IMR-90 (cell line): Measurements from ENCODE around the gene PCSK5. TPM values are rescaled to one million over a fixed set of nuclear protein-coding genes. Genes with fewer than 3 reads are reported as not detected.

Experiments
- ATAC-seq: fragments of 200-7000 bp; cut with Tn5 transposase; 2 replicates; pipeline ENCODE4 v1.9.1; 2020; ENCODE audit warnings: low read depth, mild to moderate bottlenecking, moderate library complexity
- BruUV-seq: library from RNA; stranded (reverse); fragments of 400-500 nt; replicated peaks from 2 replicates; lab custom pipeline; 2021; lab: Mats Ljungman, UMichigan
- CTCF ChIA-PET: fragments of 300-600 bp; formaldehyde crosslinking; extraction: SDS; loops from one replicate; lab custom pipeline; 2021; ENCODE audit warnings: antibody characterized with exemption; lab: Yijun Ruan, JAX
- POLR2A ChIA-PET: fragments of 300-600 bp; sonication (Branson Sonifier 250); formaldehyde crosslinking; loops from one replicate; lab custom pipeline; 2022; ENCODE audit warnings: antibody characterized with exemption; ENCODE audit not compliant: unreplicated experiment; lab: Charles Lee
- DNase-seq: peaks from one replicate; pipeline ENCODE4 v3.0.0; 2013
- H2AFZ ChIP-seq: replicated peaks from 2 replicates; pipeline ENCODE3; 2013; ENCODE audit warnings: low read length, mild to moderate bottlenecking; ENCODE audit not compliant: poor library complexity
- H2AK5ac ChIP-seq: 2 replicates; pipeline ENCODE4 v1.6.1; 2013; ENCODE audit warnings: low read depth, low read length, inconsistent platforms
- H2AK9ac ChIP-seq: replicated peaks from 2 replicates; pipeline ENCODE3; 2013; ENCODE audit warnings: mild to moderate bottlenecking, low read depth, low read length, moderate library complexity; ENCODE audit not compliant: poor library complexity
- H2BK120ac ChIP-seq: 2 replicates; pipeline ENCODE4 v1.6.1; 2013; ENCODE audit warnings: low read depth, low read length, inconsistent platforms
- H2BK15ac ChIP-seq: 3 replicates; pipeline ENCODE4 v1.6.1; 2013; ENCODE audit warnings: low read depth, low read length, inconsistent platforms
- H2BK20ac ChIP-seq: 2 replicates; pipeline ENCODE4 v1.6.1; 2013; ENCODE audit warnings: low read depth, mild to moderate bottlenecking, inconsistent platforms, low read length, moderate library complexity
- H2BK5ac ChIP-seq: 2 replicates; pipeline ENCODE4 v1.6.1; 2013; ENCODE audit warnings: mild to moderate bottlenecking, low read depth, low read length, inconsistent platforms; ENCODE audit not compliant: poor library complexity, severe bottlenecking
- H3K14ac ChIP-seq: replicated peaks from 2 replicates; pipeline ENCODE4 v1.6.1; 2013; ENCODE audit warnings: low read depth, low read length, inconsistent platforms
- H3K18ac ChIP-seq: 2 replicates; pipeline ENCODE4 v1.6.1; 2013; ENCODE audit warnings: low read depth, low read length, control low read depth
- H3K23ac ChIP-seq: 2 replicates; pipeline ENCODE4 v1.6.1; 2013; ENCODE audit warnings: low read depth, low read length, inconsistent platforms
- H3K27ac ChIP-seq: 2 replicates; pipeline ENCODE4 v1.5.1; 2013; ENCODE audit warnings: mild to moderate bottlenecking, control low read depth, low read length; ENCODE audit not compliant: insufficient read depth
- H3K27me3 ChIP-seq: 2 replicates; pipeline ENCODE4 v1.6.1; 2013; ENCODE audit warnings: low read length; ENCODE audit not compliant: control insufficient read depth, insufficient read depth
- H3K36me3 ChIP-seq: 2 replicates; pipeline ENCODE4 v1.6.1; 2013; ENCODE audit warnings: low read length, mixed read lengths; ENCODE audit not compliant: control insufficient read depth, insufficient read depth
- H3K4ac ChIP-seq: 2 replicates; pipeline ENCODE4 v1.6.1; 2013; ENCODE audit warnings: low read depth, low read length, inconsistent platforms
- H3K4me1 ChIP-seq: 2 replicates; pipeline ENCODE4 v1.6.1; 2013; ENCODE audit warnings: low read length, mixed read lengths; ENCODE audit not compliant: control insufficient read depth, insufficient read depth
- H3K4me2 ChIP-seq: 2 replicates; pipeline ENCODE4 v1.6.1; 2013; ENCODE audit warnings: low read depth, mild to moderate bottlenecking, control low read depth, low read length, moderate library complexity
- H3K4me3 ChIP-seq: 2 replicates; pipeline ENCODE4 v1.5.1; 2013; ENCODE audit warnings: low read depth, mild to moderate bottlenecking, control low read depth, low read length, moderate library complexity; ENCODE audit not compliant: insufficient read depth
- H3K56ac ChIP-seq: 2 replicates; pipeline ENCODE4 v1.6.1; 2013; ENCODE audit warnings: low read length, inconsistent platforms; ENCODE audit not compliant: insufficient read depth; ENCODE audit errors: extremely low read depth
- H3K79me1 ChIP-seq, 2 experiments: 2 replicates each; pipeline ENCODE4 v1.6.1; 2013; ENCODE audit warnings: low read length in 2 of 2, inconsistent platforms in 1 of 2, low read depth in 1 of 2
- H3K9ac ChIP-seq: 2 replicates; pipeline ENCODE4 v1.6.1; 2013; ENCODE audit warnings: low read depth, low read length, control low read depth
- H3K9me1 ChIP-seq: 2 replicates; pipeline ENCODE4 v1.6.1; 2013; ENCODE audit warnings: low read length, inconsistent platforms; ENCODE audit not compliant: insufficient read depth
- H3K9me3 ChIP-seq: 2 replicates; pipeline ENCODE4 v1.6.1; 2013; ENCODE audit warnings: low read length; ENCODE audit not compliant: control insufficient read depth, insufficient read depth
- H4K20me1 ChIP-seq: 2 replicates; pipeline ENCODE4 v1.6.1; 2013; ENCODE audit warnings: low read length, inconsistent platforms; ENCODE audit not compliant: insufficient read depth
- H4K5ac ChIP-seq: 2 replicates; pipeline ENCODE4 v1.6.1; 2013; ENCODE audit warnings: mild to moderate bottlenecking, low read depth, low read length, control low read depth
- H4K8ac ChIP-seq, 2 experiments: 2 replicates each; pipeline ENCODE4 v1.6.1; 2013; ENCODE audit warnings: low read depth in 2 of 2, low read length in 2 of 2, control low read depth in 1 of 2, inconsistent platforms in 1 of 2
- H4K91ac ChIP-seq: 2 replicates; pipeline ENCODE4 v1.6.1; 2013; ENCODE audit warnings: low read depth, low read length, inconsistent platforms; ENCODE audit not compliant: insufficient read depth
- BHLHE40 ChIP-seq: fragments of 150-350 bp; IDR thresholded peaks from 2 replicates; pipeline ENCODE4 v1.6.1; 2016; ENCODE audit warnings: mild to moderate bottlenecking, low read depth, low read length
- CEBPB ChIP-seq: IDR thresholded peaks from 2 replicates; pipeline ENCODE4 v1.6.1; 2012; ENCODE audit warnings: low read depth, low read length, improper control_type of control experiment
- CHD1 ChIP-seq: IDR thresholded peaks from 2 replicates; pipeline ENCODE4 v1.6.1; 2012; ENCODE audit warnings: low read depth, low read length, improper control_type of control experiment
- CTCF ChIP-seq: conservative IDR thresholded peaks from 2 replicates; pipeline ENCODE4 v1.5.1; 2012; ENCODE audit warnings: mild to moderate bottlenecking, low read depth, low read length, improper control_type of control experiment
- FOS ChIP-seq: fragments of 150-350 bp; IDR thresholded peaks from 2 replicates; pipeline ENCODE4 v1.6.1; 2016; ENCODE audit warnings: low read depth, low read length
- MAFK ChIP-seq: IDR thresholded peaks from 2 replicates; pipeline ENCODE4 v1.6.1; 2012; ENCODE audit warnings: low read depth, low read length, improper control_type of control experiment
- MAZ ChIP-seq: IDR thresholded peaks from 2 replicates; pipeline ENCODE4 v1.6.1; 2012; ENCODE audit warnings: low read depth, mild to moderate bottlenecking, low read length, improper control_type of control experiment, moderate library complexity, borderline replicate concordance
- MXI1 ChIP-seq: IDR thresholded peaks from 2 replicates; pipeline ENCODE4 v1.6.1; 2012; ENCODE audit warnings: low read depth, mild to moderate bottlenecking, low read length, moderate library complexity, borderline replicate concordance
- NFE2L2 ChIP-seq: fragments of 150-350 bp; IDR thresholded peaks from 2 replicates; pipeline ENCODE4 v1.6.1; 2016; ENCODE audit warnings: low read depth, mild to moderate bottlenecking, low read length
- POLR2A ChIP-seq: IDR thresholded peaks from 2 replicates; pipeline ENCODE4 v1.6.1; 2012; ENCODE audit warnings: mild to moderate bottlenecking, low read depth, low read length
- RAD21 ChIP-seq: IDR thresholded peaks from 2 replicates; pipeline ENCODE4 v1.6.1; 2012; ENCODE audit warnings: low read length, improper control_type of control experiment
- RCOR1 ChIP-seq: IDR thresholded peaks from 2 replicates; pipeline ENCODE4 v1.6.1; 2012; ENCODE audit warnings: mild to moderate bottlenecking, low read length, improper control_type of control experiment; ENCODE audit not compliant: insufficient replicate concordance
- RFX5 ChIP-seq: IDR thresholded peaks from 2 replicates; pipeline ENCODE4 v1.8.0; 2012; ENCODE audit warnings: low read depth, mild to moderate bottlenecking, low read length, moderate library complexity
- USF2 ChIP-seq: fragments of 150-350 bp; IDR thresholded peaks from 2 replicates; pipeline ENCODE4 v1.6.1; 2017; ENCODE audit warnings: mild to moderate bottlenecking, antibody characterized with exemption, low read length, low read depth
- whole genome bisulfite sequencing, 2 experiments: methylation state at CpG; one replicate each; pipeline versions ENCODE4 v1.1.5 to v1.1.7; 2013; ENCODE audit warnings: missing lambda C conversion rate in 2 of 2; ENCODE audit not compliant: insufficient read length in 1 of 2; ENCODE audit errors: extremely low coverage in 2 of 2; 5-methylcytosine and 5-hydroxymethylcytosine counted together
- dilution Hi-C: fragments of 300-500 bp; cut with HindIII; formaldehyde crosslinking; loops from one replicate; pipeline ENCODE4 v1.14.3; 2018; ENCODE audit warnings: low sequenced_read_pairs; ENCODE audit not compliant: unreplicated experiment
- in situ Hi-C: fragments of 300-500 bp; cut with MboI; formaldehyde crosslinking; loops from 3 replicates; pipeline ENCODE4 v1.14.3; 2019; ENCODE audit warnings: low sequenced_read_pairs, inconsistent platforms, mixed read lengths
- intact Hi-C: fragments of 100-400 bp; cut with micrococcal nuclease; formaldehyde crosslinking; loops from 2 replicates; pipeline ENCODE4 v1.10.0; 2022
- polyA plus RNA-seq, 3 experiments: library from polyadenylated mRNA; depleted of rRNA; stranded (reverse); fragments of >200 nt; gene quantifications; 2 replicates each; pipeline ENCODE4 v1.2.3, GENCODE V29; 2012; ENCODE audit warnings: low replicate concordance in 1 of 3
- total RNA-seq: library from RNA; depleted of rRNA; stranded (reverse); fragments of >200 nt; gene quantifications from 2 replicates; pipeline ENCODE4 v1.2.3, GENCODE V29; 2012
- TF ChIP-seq, protein P1 (sequence below): fragments of 150-350 bp; IDR thresholded peaks from 2 replicates; pipeline ENCODE4 v1.6.1; 2016; ENCODE audit warnings: low read depth, mild to moderate bottlenecking, low read length, moderate library complexity, borderline replicate concordance

Gene PCSK5
- total and polyA plus RNA-seq, 2 of the 4 experiments (the other 2 are of a cell fraction), result 1.5 to 3.0 TPM

GRCh38 chr9:76216161-76216649 lies 325.7 kb downstream of the PCSK5 start:
- H2BK15ac ChIP-seq, result peak overlapping the region; percentile 75; the same call in 2 of the 3 replicates
- 0 out of 2 replicates have a peak overlapping the region, but pooled peaks have one; percentile 11 for H3K9ac ChIP-seq
- H3K4me2 ChIP-seq, result peak overlapping the region; percentile 41
- no peaks in the 10 kb centered on the region for H3K9me3 ChIP-seq
- H4K5ac ChIP-seq, result peak overlapping the region; percentile 90
- dilution Hi-C loops (no loop called here), in situ Hi-C loops (no loop called here), intact Hi-C loops (loop anchor here (2.0 to 5.0 kb wide), 4 partner anchors 35 to 324 kb away; partner anchors contain the start of gene PCSK5)
- no peaks in the 10 kb centered on the region for H3K79me1 ChIP-seq
- peak overlapping the region; percentile 74 for H2AK9ac ChIP-seq
- no peak overlapping the region for H3K4me3 ChIP-seq
- POLR2A ChIA-PET, result interaction anchor here (0.6 kb wide), 1 partner anchor 55 kb away, joined by 5 read pairs; no protein-coding TSS in a partner anchor
- peak; percentile 87 for ATAC-seq
- peaks cover 9% of the 10 kb centered on the region; the same call in 1 of the 2 replicates for H3K9me1 ChIP-seq
- H2BK120ac ChIP-seq, result peak overlapping the region; percentile 99
- no CpG with 5 or more reads among the region's 2 CpGs for WGBS, 2 experiments
- peak overlapping the region; percentile 86 for H3K56ac ChIP-seq
- H4K8ac ChIP-seq, result peak overlapping the region; percentile 59 to 94
- H2BK5ac ChIP-seq, result peak overlapping the region; percentile 100
- H4K91ac ChIP-seq, result peak overlapping the region; percentile 97
- peak overlapping the region; percentile 95 for H3K14ac ChIP-seq
- CTCF ChIA-PET, result no interaction called here
- BruUV-seq, result no TSS peak
- peak overlapping the region; percentile 98 for H3K27ac ChIP-seq
- H4K20me1 ChIP-seq, result no peaks in the 10 kb centered on the region
- peaks cover 24% of the 10 kb centered on the region for H3K4me1 ChIP-seq
- H3K4ac ChIP-seq, result peak overlapping the region; percentile 95
- H2BK20ac ChIP-seq, result peak overlapping the region; percentile 99
- peak overlapping the region; percentile 79 for H2AFZ ChIP-seq
- H3K23ac ChIP-seq, result peak overlapping the region; percentile 93; the same call in 1 of the 2 replicates
- no peaks in the 10 kb centered on the region for H3K36me3 ChIP-seq
- H3K27me3 ChIP-seq, result no peaks in the 10 kb centered on the region
- H2AK5ac ChIP-seq, result peak overlapping the region; percentile 94
- peak overlapping the region; percentile 99 for H3K18ac ChIP-seq
- DNase-seq, result peak; percentile 98
- no peak for TF ChIP-seq CTCF
- TF ChIP-seq CHD1, result no peak
- no peak for TF ChIP-seq RFX5
- no peak for TF ChIP-seq USF2
- no peak for TF ChIP-seq MAZ
- TF ChIP-seq RCOR1, result peak; percentile 32
- TF ChIP-seq, protein P1, sequence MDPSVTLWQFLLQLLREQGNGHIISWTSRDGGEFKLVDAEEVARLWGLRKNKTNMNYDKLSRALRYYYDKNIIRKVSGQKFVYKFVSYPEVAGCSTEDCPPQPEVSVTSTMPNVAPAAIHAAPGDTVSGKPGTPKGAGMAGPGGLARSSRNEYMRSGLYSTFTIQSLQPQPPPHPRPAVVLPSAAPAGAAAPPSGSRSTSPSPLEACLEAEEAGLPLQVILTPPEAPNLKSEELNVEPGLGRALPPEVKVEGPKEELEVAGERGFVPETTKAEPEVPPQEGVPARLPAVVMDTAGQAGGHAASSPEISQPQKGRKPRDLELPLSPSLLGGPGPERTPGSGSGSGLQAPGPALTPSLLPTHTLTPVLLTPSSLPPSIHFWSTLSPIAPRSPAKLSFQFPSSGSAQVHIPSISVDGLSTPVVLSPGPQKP, result no peak
- TF ChIP-seq MAFK, result peak; percentile 58
- TF ChIP-seq CEBPB, result peak; percentile 98
- no peak for TF ChIP-seq MXI1
- no peak for TF ChIP-seq RAD21
- no peak for TF ChIP-seq POLR2A
- TF ChIP-seq FOS, result peak; percentile 96
- peak; percentile 54; the same call in 1 of the 2 replicates for TF ChIP-seq BHLHE40
- peak; percentile 31; the same call in 1 of the 2 replicates for TF ChIP-seq NFE2L2
